GM12878 (cell line): ENCODE data around the gene TXNIP. TPM values are rescaled to one million over a fixed set of nuclear protein-coding genes. Genes with fewer than 3 reads are reported as not detected.

Experiments
- BHLHE40 ChIP-seq, 2 experiments: fragments of 450-650 bp in 1 of 2; IDR thresholded peaks; 2 replicates each; pipeline ENCODE4 v1.6.1; 2011 to 2017; ENCODE audit warnings: low read depth in 2 of 2, borderline replicate concordance in 1 of 2, improper control_type of control experiment in 1 of 2, low read length in 1 of 2, mild to moderate bottlenecking in 1 of 2
- ELK1 ChIP-seq: IDR thresholded peaks from 2 replicates; pipeline ENCODE4 v1.6.1; 2012; ENCODE audit warnings: low read depth, low read length, improper control_type of control experiment
- ETV6 ChIP-seq, 2 experiments: fragments of 450-650 bp in 1 of 2; IDR thresholded peaks in 1 of 2; conservative IDR thresholded peaks in 1 of 2; 2 replicates each; pipeline ENCODE4 v1.6.1; 2014; ENCODE audit warnings: antibody characterized with exemption in 1 of 2, borderline replicate concordance in 1 of 2, low read depth in 1 of 2, mild to moderate bottlenecking in 1 of 2, moderate library complexity in 1 of 2
- FOXM1 ChIP-seq: IDR thresholded peaks from 2 replicates; pipeline ENCODE4 v1.6.1; 2012; ENCODE audit warnings: low read depth, mild to moderate bottlenecking, inconsistent platforms, low read length, moderate library complexity
- GABPA ChIP-seq: IDR thresholded peaks from 2 replicates; pipeline ENCODE4 v1.6.1; 2014; ENCODE audit warnings: antibody characterized with exemption, low read depth, mild to moderate bottlenecking, inconsistent platforms
- IRF3 ChIP-seq: fragments of 450-650 bp; IDR thresholded peaks from 2 replicates; pipeline ENCODE4 v1.6.1; 2014; ENCODE audit warnings: mild to moderate bottlenecking
- JUNB ChIP-seq: IDR thresholded peaks from 2 replicates; pipeline ENCODE4 v1.6.1; 2016; ENCODE audit warnings: antibody characterized with exemption, mild to moderate bottlenecking
- RCOR1 ChIP-seq: conservative IDR thresholded peaks from 2 replicates; pipeline ENCODE4 v1.6.1; 2012; ENCODE audit warnings: low read depth, low read length, improper control_type of control experiment
- SUPT20H ChIP-seq: IDR thresholded peaks from 2 replicates; pipeline ENCODE4 v1.6.1; 2011; ENCODE audit warnings: low read depth, mild to moderate bottlenecking, low read length, moderate library complexity, borderline replicate concordance; ENCODE audit not compliant: control insufficient read depth
- SUZ12 ChIP-seq: fragments of 200-600 bp; sonication (generic); IDR thresholded peaks from one replicate; pipeline ENCODE4 v1.6.1; 2018; ENCODE audit warnings: antibody characterized with exemption, mild to moderate bottlenecking; ENCODE audit not compliant: unreplicated experiment
- TARDBP ChIP-seq: IDR thresholded peaks from 2 replicates; pipeline ENCODE4 v1.6.1; 2016; ENCODE audit warnings: borderline replicate concordance
- WRNIP1 ChIP-seq: IDR thresholded peaks from 2 replicates; pipeline ENCODE4 v1.6.1; 2011; ENCODE audit warnings: low read depth, low read length, improper control_type of control experiment, borderline replicate concordance
- polyA plus RNA-seq, 11 experiments: library from polyadenylated mRNA; depleted of rRNA in 4 of 11; unstranded in 6 of 11; stranded (reverse) in 5 of 11; fragments of >200 nt; fragmentation: Nextera tagmentation in 4 of 11; fragmentation: Illumina TruSeq in 1 of 11; extraction: Ambion mirVana in 4 of 11; extraction: Trizol in 1 of 11; gene quantifications; 1 replicate in 1 of 11; 2 replicates in 10 of 11; pipeline versions ENCODE4 v1.2.1 to v1.2.3, GENCODE V29; 2011 to 2016; ENCODE audit warnings: inconsistent platforms in 2 of 11, missing spikeins in 2 of 11, low read depth in 1 of 11
- total RNA-seq, 4 experiments: library from RNA; depleted of rRNA in 3 of 4; stranded (reverse); fragments of >200 nt in 3 of 4; fragmentation: Illumina TruSeq in 1 of 4; extraction: Trizol in 1 of 4; gene quantifications; 2 replicates each; pipeline versions ENCODE4 v1.2.1 to v1.2.3, GENCODE V29; 2013 to 2021
- TF ChIP-seq, protein P1 (sequence below): fragments of 450-650 bp; formaldehyde crosslinking; IDR thresholded peaks from 2 replicates; pipeline ENCODE4 v1.5.0; 2022; ENCODE audit warnings: mild to moderate bottlenecking, missing genetic modification characterization
- TF ChIP-seq, protein P2 (sequence below): IDR thresholded peaks from 2 replicates; pipeline ENCODE4 v1.6.1; 2011; ENCODE audit warnings: low read depth, low read length, improper control_type of control experiment, borderline replicate concordance
- TF ChIP-seq, protein P3 (sequence below): fragments of 450-650 bp; IDR thresholded peaks from 2 replicates; pipeline ENCODE4 v1.6.1; 2018; ENCODE audit warnings: mild to moderate bottlenecking, low read depth, moderate library complexity; ENCODE audit not compliant: partially characterized antibody

TXNIP gene
- total and polyA plus RNA-seq, 10 of the 15 experiments (the other 5 are each of a cell fraction or from before 2014, with no cell fraction given) = 48.7 to 133 (median 107) TPM

- no peak for TF ChIP-seq GABPA
- TF ChIP-seq FOXM1 = peak; percentile 81; the same call in 1 of the 2 replicates
- TF ChIP-seq, protein P1, sequence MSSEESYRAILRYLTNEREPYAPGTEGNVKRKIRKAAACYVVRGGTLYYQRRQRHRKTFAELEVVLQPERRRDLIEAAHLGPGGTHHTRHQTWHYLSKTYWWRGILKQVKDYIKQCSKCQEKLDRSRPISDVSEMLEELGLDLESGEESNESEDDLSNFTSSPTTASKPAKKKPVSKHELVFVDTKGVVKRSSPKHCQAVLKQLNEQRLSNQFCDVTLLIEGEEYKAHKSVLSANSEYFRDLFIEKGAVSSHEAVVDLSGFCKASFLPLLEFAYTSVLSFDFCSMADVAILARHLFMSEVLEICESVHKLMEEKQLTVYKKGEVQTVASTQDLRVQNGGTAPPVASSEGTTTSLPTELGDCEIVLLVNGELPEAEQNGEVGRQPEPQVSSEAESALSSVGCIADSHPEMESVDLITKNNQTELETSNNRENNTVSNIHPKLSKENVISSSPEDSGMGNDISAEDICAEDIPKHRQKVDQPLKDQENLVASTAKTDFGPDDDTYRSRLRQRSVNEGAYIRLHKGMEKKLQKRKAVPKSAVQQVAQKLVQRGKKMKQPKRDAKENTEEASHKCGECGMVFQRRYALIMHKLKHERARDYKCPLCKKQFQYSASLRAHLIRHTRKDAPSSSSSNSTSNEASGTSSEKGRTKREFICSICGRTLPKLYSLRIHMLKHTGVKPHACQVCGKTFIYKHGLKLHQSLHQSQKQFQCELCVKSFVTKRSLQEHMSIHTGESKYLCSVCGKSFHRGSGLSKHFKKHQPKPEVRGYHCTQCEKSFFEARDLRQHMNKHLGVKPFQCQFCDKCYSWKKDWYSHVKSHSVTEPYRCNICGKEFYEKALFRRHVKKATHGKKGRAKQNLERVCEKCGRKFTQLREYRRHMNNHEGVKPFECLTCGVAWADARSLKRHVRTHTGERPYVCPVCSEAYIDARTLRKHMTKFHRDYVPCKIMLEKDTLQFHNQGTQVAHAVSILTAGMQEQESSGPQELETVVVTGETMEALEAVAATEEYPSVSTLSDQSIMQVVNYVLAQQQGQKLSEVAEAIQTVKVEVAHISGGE (CRISPR knock-in tag) = no peak
- no peak for TF ChIP-seq SUZ12
- TF ChIP-seq BHLHE40 (IDR thresholded peaks at IDR 0.05; ENCODE audit: borderline replicate concordance in 1 of 2, low read depth in 2 of 2, low read length in 1 of 2) = peak; percentile 98 to 99
- TF ChIP-seq SUPT20H = no peak
- TF ChIP-seq JUNB = 0 out of 2 replicates have a peak, but pooled peaks have one; percentile 35
- TF ChIP-seq TARDBP = no peak
- TF ChIP-seq WRNIP1 = no peak
- TF ChIP-seq ELK1 = no peak
- TF ChIP-seq, protein P2, sequence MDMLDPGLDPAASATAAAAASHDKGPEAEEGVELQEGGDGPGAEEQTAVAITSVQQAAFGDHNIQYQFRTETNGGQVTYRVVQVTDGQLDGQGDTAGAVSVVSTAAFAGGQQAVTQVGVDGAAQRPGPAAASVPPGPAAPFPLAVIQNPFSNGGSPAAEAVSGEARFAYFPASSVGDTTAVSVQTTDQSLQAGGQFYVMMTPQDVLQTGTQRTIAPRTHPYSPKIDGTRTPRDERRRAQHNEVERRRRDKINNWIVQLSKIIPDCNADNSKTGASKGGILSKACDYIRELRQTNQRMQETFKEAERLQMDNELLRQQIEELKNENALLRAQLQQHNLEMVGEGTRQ = peak; percentile 35; the same call in 1 of the 2 replicates
- no peak for TF ChIP-seq RCOR1
- peak; percentile 85 for TF ChIP-seq IRF3
- TF ChIP-seq, protein P3, sequence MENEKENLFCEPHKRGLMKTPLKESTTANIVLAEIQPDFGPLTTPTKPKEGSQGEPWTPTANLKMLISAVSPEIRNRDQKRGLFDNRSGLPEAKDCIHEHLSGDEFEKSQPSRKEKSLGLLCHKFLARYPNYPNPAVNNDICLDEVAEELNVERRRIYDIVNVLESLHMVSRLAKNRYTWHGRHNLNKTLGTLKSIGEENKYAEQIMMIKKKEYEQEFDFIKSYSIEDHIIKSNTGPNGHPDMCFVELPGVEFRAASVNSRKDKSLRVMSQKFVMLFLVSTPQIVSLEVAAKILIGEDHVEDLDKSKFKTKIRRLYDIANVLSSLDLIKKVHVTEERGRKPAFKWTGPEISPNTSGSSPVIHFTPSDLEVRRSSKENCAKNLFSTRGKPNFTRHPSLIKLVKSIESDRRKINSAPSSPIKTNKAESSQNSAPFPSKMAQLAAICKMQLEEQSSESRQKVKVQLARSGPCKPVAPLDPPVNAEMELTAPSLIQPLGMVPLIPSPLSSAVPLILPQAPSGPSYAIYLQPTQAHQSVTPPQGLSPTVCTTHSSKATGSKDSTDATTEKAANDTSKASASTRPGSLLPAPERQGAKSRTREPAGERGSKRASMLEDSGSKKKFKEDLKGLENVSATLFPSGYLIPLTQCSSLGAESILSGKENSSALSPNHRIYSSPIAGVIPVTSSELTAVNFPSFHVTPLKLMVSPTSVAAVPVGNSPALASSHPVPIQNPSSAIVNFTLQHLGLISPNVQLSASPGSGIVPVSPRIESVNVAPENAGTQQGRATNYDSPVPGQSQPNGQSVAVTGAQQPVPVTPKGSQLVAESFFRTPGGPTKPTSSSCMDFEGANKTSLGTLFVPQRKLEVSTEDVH = no peak
- TF ChIP-seq ETV6 (conservative IDR thresholded peaks at IDR 0.05 in 1 of 2, IDR thresholded peaks at IDR 0.05 in 1 of 2; ENCODE audit: borderline replicate concordance in 1 of 2, low read depth in 1 of 2) = no peak
These were observed at the start of gene TXNIP (continued) for GRCh38 chr1:145996433-145997015.
